Stimulated activated CD8-positive, alpha-beta memory T cell treated with anti-CD3 and anti-CD28 coated beads, Interleukin-7, amount 100 ng/mL, for 4 hours (primary cell): ENCODE results near the gene TMEM260.
"Not testable (repeated sequence)": the region's sequence is repeated elsewhere in the genome, so short reads cannot be mapped to it uniquely, and the experiment has no call there.

Experiments
- DNase-seq, 2 donors: peaks; one replicate each; pipeline ENCODE4 v3.0.0-alpha.2; 2020; ENCODE audit warnings: low read depth in 2 of 2

TMEM260 gene

DNA sequence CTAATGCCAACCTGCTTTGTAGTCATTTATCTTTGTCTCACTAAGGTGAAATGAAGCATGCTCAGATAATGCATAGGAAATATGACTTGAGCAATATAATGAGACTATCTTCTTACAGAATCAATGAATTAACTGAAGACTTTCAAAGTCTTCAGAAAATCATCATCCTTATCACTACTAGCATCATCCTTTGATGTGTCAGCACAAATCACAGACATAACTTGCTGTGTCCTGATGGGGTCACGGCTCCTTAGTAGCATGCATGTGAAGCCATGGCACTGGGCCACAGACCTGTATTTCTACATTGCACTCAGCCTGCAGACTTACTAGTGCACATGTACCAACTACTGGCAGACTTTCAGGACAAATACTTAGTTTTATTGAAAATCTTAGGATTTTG, 18.9 kb downstream of the TMEM260 start:
- DNase-seq, result no peak

DNA sequence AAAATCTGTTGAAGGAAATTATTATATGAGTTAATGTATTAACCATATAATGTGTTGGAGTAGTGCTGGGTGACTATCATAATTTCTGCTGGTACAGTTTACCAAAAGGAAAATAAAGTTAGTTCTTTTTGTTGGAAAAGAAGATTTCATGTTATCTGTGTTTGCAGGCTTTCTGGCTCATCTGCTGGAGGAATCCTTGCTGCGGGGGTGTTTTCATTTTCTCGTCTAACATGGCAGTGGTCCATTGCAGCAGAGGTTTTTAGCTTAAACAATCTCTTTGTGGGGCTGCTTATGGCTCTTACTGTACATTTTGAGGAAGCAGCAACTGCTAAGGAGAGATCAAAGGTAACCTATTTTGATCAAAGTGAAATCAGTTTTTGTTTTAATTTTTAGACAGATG, 24.1 kb downstream of the TMEM260 start:
- DNase-seq, result no peak

DNA sequence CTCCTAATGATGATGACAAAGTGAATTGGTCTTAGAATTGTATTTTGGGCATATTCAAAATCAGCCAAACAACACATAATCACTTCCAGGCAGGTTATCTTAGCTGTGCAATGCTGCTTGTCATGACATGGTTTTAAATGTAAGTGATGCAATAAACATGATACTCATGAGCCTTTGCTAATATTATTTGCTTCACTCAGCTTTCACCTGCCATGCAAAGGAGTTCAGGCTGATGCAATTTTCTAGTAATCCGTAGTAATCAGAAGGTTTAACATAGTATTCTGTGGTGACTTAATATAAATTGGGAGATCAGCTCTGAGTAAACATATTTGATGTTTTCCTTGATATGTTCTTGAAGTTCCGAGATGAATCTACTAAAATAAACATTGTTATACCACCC, 29.1 kb downstream of the TMEM260 start:
- no peak for DNase-seq

DNA sequence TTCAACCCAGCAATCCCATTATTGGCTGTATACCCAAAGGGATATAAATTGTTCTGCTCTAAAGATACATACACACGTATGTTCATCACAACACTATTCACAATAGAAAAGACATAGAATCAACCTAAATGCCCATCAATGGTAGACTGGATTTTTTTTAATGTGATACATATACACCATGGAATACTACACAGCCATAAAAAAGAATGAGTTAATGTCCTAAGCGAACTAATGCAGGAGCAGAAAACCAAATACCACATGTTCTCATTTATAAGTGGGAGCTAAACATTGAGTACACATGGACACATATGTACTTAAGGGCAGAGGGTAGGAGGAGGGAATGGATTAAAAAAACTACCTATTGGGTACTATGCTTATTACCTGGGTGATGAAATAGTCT, 32.1 kb downstream of the TMEM260 start:
- not testable (repeated sequence) for DNase-seq

DNA sequence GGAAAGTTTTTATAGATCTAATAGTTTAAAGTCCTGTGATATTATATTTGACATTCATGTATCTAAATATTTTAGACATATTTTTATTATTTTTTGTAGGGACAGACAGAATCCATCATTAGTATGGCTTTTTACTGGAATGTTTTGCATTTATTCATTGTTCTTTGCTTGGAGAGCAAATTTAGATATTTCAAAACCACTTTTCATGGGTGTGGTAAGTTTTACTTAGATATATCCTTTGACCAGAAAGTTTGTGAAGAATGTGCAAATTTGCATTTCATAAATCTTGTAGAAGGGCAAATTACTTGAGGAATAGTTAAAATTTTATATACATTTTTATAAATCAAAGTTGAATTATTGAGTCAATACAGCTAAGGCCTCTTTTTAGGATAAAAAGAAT, 37.5 kb downstream of the TMEM260 start:
- DNase-seq, result no peak

DNA sequence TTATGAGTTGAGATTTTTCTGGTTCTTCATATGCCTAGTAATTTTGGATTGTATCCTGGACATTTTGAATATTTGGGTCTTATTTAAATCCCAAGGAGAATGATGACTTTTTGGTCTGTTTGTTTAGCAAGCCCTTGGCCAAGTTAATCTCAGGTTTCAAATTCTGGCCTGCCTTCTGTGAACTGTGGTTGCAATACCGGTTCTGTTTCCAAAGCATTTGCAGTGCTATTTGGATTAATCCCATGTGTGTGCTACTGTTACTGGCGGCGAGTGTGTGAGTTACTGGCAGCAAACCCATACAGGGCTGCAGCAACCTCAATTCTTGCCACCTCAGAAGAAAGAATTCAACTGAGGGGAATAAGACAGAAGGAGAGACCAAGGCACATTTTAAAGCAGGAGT, 51.1 kb downstream of the TMEM260 start:
- DNase-seq, result no peak

DNA sequence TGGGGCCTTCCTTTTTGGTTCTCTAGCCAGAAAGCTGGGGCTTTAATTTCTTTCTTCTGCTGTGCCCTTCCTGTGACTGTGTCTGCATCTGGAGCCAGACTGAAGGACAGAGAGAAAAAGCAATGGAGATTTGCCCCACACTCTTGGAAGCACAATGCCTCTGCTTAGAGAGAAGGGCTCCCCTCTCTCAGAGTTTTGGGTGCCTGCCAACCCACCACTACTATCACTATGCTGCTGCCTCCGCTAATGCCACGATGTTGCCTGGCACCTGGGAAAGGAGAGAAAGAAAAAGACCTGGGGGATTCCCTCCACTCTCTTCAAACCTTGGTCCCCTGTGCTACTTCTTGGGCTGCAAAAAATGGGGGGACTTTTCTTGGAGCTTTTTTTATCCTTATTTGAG, 52.6 kb downstream of the TMEM260 start:
- no peak for DNase-seq

DNA sequence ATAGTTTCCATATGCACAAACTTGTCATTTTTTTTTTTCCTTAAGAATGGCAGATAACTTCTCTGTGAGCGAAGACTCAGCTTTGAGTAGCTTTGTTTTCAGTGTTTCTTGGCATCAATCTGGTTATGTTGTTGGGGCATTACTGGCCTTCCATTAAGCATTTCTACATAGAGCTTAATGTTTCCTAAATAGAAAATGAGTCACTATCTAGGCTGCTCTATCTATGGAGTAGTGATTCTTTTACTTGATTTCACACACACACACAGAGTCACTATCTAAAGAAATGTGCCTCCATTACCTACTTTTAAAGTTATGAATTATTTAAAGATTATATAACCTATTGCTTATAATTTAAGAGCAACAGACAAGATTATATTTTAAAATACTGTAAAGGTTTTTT, 53.9 kb downstream of the TMEM260 start:
- DNase-seq, result no peak

DNA sequence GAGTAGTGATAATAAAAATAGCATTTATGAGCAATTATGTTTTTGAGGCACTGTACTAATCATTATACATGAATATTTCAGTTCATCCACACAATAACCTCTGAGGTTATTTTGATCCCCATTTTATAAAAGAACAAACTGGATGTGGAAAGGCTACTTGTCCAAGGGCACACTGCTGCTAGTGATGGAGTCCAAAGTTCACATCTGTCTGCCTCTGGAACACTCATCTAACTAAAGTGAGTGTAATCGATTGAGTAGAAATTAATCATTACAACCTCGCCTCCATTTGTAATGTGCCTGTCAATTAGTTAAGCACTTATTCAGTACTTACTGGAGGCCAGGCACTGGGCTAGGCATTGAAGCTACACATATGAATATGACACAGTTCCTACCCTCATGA, 55.4 kb downstream of the TMEM260 start:
- DNase-seq, result no peak

DNA sequence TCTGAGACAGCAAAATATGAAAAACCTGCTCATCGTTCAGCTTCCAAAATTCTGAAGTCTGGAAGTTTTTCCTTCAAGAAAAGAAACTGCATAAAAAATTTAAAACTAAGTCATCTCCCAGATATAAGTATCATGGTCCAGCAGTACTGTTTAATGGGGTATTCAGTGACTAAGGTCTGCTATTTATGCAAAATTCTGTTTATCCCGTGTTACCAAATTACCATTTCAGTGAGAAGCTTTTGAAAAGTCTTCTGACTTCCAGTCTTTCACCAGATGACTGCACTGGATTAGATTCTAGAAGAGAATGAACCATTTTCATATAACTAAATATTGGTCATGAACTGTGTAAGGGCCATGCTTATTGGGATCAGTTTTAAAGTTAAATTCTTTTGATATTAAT, 67.9 kb downstream of the TMEM260 start:
- no peak for DNase-seq

DNA sequence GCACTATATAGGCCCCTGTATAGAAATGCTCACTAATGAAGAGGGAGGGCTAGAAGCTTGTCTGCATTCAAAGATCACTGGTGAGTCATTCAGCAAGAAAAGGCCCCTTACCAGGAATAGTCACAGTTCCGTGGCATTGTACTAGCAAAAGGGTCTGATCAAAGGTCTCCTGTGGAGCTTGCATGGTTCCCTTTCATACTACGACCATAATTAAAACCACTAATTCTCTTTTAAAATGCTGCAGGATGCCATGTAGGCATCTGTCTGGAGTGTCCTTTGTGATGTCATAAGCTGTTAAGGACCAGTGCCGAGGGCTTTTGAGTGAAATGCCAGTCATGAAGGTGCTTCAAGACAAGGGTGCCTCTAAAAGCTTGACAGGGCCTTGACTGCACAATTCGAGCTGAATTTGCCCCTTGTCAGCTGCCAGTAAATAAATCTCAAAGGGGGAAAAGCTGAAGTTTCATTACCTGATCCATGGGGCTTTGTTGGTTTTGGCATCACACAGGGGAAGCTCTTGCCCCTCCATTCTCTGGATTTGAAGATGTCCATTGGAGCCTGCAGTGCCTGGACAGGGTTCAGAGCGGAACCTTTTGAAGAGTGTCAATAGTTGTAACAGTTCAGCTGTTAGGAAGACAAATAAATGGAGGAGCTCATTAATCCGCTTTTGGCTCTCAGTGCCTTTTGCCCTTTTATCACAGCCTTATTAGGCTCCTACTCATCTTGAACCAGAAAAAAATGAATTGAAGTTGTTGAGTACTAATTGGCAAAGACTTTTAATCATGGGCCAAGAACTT, 69.1 kb downstream of the TMEM260 start:
- no peak for DNase-seq

DNA sequence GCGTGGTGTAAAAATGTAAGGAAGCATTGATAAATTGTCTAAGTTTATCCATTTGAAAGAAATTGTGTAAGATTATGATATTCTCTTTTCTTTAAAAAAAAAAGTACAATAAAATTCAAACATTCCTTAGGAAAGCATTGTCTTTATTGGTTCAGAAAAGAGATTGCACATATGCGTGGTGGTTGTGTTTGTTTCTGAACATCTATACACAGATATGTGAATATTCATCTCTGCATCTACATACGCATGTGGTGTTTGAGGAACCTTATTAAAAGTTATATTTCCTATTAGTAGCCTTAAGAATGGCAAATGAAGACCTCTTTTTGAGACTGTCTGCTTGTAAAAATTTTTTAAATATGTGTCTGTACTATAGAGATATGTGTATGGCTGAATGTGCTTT, 69.8 kb downstream of the TMEM260 start:
- DNase-seq, result no peak

DNA sequence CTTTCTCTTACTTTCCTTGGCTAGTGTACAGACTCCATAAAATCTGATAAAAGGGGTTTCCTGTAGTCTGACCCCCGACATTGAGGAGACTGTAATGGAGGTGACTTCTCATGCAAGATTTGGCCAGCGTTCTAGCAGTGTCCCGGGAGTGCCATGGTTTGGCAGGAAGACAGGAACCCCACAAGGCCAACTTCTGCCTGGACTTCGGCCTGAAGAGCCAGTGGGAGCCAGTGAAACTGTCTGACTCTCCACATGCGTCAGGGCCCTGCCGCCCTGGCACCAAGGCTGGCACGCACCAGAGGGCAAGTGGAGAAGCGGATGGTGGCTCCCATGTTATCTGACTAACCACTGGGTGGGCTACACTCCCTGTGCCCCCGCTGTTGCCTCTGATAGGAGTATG, 70.5 kb downstream of the TMEM260 start:
- DNase-seq, result no peak

DNA sequence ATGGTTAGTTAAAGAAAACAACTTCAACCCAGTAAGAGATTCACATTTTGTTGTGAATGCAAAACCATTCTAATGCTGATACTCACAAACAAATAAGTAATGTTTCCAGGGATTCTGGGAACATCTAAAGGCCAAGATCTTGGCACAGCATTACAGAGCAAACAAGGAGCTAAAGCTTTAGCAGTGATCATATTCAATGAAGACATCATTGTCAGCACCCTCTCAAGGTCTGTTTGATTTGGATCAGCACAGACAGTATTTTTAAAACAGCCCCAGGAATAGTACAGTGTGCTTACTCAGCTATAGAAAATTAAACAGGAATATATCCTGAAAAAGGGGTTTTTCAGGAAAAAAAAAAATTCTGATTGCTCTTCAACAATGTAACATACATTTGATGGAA, 71.4 kb downstream of the TMEM260 start:
- DNase-seq, result no peak

DNA sequence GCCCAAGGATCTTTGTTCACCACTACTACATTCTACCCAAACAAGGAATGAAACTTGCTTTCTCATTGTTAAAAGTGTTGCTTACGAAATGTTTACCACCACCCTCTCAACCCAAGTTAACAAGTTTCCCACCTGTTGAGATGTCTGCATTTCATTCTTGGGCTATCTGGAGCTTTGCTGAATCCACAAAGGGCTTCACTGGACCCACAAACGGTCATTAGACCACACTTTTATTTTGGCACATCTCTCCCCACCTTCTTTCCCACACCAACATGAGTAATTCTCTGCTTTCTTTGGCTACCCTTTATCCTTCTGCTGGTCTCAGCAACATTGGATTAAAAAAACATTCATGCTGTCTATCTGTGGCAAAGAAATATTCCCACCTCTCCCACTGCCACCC, 78.0 kb downstream of the TMEM260 start:
- DNase-seq, result no peak

DNA sequence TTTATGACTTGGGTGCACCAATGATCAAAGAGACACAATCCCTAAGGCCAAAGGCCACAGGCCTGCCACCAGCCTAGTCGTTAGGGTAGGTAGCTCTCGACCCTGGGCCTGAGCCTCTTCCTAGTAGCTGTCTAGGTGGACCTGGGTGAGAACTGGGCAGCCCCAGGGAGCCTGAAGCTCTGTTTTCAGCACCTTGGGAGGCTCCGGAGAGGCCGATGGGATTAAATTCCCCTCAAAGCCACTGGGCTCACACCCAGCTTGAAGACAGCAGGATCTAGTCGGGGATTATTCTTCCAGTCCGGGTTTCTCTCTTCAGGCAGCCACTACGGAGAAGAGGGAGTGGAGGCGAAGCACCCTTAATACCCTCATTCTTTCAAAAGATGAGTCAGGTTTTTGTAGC, 79.8 kb downstream of the TMEM260 start:
- DNase-seq, result no peak

DNA sequence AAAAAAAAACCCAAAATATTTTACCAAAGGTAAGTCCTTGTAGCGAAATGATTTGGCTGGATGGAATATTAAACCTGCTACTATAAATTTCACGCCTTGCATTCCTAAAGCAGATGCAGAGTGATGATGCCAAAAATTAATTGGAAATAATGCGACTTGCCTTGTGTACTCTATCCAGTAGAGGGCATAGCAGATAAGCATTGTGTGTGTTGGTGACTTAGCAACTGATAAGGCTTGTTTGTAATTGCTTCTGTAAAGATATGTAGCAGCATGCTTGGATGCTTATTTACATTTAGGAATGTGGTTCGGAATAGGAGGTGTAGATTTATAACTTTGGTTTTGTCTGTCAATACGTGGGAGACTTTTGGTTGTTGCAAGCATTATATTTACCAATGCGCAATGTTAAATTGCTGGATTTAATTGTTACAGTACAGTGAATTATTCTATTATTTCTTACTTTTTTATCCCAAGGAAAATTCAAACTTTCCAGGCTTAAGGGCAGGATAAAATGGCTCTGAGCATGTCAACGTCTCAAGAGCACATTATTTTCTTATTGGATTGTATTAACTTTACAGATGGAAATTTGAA, 80.5 kb downstream of the TMEM260 start:
- no peak for DNase-seq

DNA sequence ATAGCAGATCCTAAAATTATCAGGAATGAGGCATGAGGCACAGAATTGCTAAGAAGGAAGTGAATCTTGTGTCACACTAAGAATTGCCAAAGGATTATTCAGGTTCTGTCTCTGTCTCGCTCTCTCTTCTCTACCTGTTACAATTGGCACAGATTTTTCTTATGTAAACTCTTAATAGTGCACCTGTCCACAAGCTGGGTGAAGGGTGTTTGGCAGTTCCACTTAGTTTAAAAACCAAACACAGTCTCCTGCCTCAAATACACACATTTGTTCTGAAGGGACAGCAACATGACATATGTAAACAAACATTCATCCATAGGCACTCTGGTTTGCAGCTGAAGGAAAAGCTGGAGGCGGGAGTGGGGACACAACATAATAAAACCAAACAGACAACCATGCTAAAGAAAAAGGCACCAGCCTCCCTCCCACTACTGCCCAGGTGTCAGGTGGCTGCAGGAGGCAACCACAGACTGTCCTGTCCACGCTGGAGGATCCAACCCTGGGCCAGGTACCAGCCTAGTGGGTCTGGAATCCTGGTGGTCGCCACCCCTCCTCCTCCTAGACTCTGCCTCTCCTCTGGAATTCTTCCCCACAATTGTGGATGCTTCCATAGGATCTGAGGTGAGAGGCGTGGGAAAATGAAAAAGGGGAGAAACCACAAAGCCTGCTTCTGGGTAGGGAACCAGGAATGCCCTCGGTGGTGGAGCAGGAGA, 81.2 kb downstream of the TMEM260 start:
- no peak for DNase-seq

DNA sequence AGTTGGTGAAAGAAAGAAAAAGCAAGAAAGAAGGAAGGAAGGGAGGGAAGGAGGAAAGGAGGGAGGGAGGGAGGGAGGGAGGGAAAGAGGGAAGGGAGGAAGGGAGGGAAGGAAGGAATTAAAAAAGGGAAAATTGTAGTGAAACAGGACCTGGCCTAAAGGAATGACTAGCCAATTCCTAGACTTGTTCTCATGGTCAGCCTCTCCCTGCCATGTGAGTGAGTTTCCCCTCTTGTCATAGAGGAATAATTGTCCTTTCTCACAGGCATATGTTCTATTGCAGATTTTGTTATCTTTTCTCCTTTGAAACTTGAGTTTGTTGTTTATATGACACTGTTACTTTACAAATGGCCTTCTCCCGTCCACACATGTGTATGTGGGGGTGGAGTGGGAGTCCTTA, 81.9 kb downstream of the TMEM260 start:
- no peak for DNase-seq

DNA sequence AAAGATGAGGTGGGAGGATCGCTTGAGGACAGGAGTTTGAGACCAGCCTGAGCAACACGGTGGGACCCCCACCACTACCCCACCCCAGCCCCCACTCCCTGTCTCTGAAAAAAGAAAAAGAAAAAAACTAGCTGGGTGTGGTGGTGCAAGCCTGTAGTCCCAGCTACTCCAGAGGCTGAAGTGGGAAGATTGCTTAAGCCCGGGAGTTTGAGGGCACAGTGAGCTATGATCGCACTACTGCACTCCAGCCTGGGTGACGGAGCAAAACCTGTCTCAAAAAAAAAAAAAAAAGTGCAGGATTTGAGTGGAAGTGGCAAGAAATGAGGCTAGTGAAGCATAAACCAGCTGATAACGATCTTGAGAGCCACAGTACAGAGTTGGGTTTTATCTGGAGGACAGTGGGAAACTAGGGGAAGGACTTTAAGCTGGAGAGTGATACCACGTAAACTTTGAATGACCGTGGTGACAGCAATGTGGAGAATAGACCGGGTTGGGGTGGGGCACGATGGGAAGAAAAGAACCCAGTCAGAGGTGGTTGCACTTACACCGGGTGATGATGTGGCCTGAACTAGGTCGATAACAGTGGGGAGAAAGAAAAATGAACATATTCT, 85.3 kb downstream of the TMEM260 start:
- DNase-seq, result no peak

DNA sequence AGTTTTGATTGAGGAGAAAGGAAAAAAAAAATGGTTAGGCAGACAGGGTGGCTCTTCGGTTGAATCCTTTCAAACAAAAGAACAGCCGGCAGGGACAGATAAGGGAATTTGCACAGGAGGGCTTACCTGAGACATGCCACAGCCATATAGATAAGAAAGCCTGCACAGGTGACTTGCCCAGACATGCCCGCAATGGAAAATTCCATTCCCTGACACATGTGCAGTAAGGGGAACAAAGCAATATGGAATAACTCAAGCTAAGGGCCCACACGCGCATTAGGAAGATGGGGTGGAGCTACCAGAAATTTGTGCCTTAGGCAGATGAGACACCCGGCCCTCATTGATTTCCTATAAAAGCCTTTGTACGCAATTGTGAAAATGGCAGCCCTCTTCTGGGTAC, 86.7 kb downstream of the TMEM260 start:
- no peak for DNase-seq

DNA sequence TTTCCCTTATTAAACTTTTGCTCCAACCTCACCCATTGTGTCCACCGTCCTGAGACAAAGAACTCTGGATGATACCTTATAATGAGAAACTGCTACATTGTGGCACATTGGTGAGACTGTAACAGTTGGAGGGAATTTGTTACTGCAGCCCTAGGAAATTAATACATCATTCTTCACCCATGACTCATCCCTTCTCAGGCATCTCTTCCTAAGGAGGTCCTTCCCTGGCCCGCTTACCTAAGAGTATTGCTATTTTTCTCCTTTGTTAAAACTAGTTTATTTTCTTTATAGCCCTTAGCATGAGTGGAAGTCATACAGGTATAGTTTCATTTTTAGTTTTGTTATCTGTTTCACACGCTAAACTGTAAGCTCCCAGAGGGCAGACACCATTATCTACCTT, 87.1 kb downstream of the TMEM260 start:
- DNase-seq, result no peak

DNA sequence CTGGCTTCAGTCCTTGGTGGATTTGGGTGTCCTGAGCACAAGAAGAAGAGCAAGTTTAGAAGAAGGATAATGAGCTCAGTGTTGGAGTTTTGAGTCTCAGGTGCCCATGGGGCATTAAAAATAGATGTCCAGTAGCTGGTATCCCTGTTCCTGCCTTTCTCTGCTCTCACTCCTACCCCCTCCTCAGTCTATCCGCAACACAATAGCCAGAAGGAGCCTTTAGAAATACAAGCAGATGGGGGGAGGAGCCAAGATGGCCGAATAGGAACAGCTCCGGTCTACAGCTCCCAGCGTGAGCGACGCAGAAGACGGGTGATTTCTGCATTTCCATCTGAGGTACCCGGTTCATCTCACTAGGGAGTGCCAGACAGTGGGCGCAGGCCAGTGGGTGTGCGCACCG, 87.7 kb downstream of the TMEM260 start:
- DNase-seq, result not testable (repeated sequence)
